Measurements from ENCODE around the gene MAP1LC3A.

- no peak for TF ChIP-seq CTCF (IDR thresholded peaks at IDR 0.05; ENCODE audit: insufficient read depth, low read length, poor library complexity, severe bottlenecking)
- no peak for TF ChIP-seq EZH2phosphoT487 (conservative IDR thresholded peaks at IDR 0.05; ENCODE audit: low read length)
Measured at GRCh38 chr20:34583544-34583943, 25.0 kb downstream of the MAP1LC3A start.

All from SU-DHL-6 (cell line).